HFFc6 (cell line): ENCODE data around the gene PSD2. TPM values are rescaled to one million over a fixed set of nuclear protein-coding genes. Genes with fewer than 3 reads are reported as not detected.

ENCODE experiments used
- DNase-seq: peaks from one replicate; pipeline ENCODE4 v3.0.0-alpha.2; 2018
- H3K27ac Mint-ChIP-seq: 2 replicates; pipeline ENCODE4 v1.8.0; 2020; ENCODE audit warnings: mild to moderate bottlenecking, mixed read lengths
- H3K27me3 Mint-ChIP-seq: 2 replicates; pipeline ENCODE4 v1.8.0; 2021; ENCODE audit warnings: mild to moderate bottlenecking, moderate library complexity, mixed read lengths; ENCODE audit not compliant: insufficient read depth
- H3K36me3 Mint-ChIP-seq: 2 replicates; pipeline ENCODE4 v1.8.0; 2021; ENCODE audit warnings: low read depth, mixed read lengths
- H3K4me1 Mint-ChIP-seq: 2 replicates; pipeline ENCODE4 v1.8.0; 2020; ENCODE audit warnings: low read depth, mixed read lengths
- H3K4me3 Mint-ChIP-seq: 2 replicates; pipeline ENCODE4 v1.8.0; 2020; ENCODE audit warnings: mild to moderate bottlenecking, moderate library complexity, mixed read lengths
- H3K9me3 Mint-ChIP-seq: 2 replicates; pipeline ENCODE4 v1.8.0; 2020; ENCODE audit warnings: mild to moderate bottlenecking, mixed read lengths
- total RNA-seq, 6 experiments: library from RNA; stranded (reverse); fragmentation: NEBNext Ultra II Directional; extraction: Animal tissue kit (Norgen Biotek cat#: 25700); gene quantifications; 2 replicates in 1 of 6; 3 replicates in 5 of 6; pipeline ENCODE4 v1.2.3, GENCODE V29; 2021
- TF ChIP-seq, protein P1 (sequence below): fragments of 200-600 bp; sonication (generic); IDR thresholded peaks from 2 replicates; pipeline ENCODE4 v1.5.0; 2021; ENCODE audit warnings: antibody characterized with exemption, mild to moderate bottlenecking

PSD2 gene
- total RNA-seq, 6 experiments from 2014 or later, result 0.02 to 0.14 (median 0.07) TPM; not detected in 1

DNA sequence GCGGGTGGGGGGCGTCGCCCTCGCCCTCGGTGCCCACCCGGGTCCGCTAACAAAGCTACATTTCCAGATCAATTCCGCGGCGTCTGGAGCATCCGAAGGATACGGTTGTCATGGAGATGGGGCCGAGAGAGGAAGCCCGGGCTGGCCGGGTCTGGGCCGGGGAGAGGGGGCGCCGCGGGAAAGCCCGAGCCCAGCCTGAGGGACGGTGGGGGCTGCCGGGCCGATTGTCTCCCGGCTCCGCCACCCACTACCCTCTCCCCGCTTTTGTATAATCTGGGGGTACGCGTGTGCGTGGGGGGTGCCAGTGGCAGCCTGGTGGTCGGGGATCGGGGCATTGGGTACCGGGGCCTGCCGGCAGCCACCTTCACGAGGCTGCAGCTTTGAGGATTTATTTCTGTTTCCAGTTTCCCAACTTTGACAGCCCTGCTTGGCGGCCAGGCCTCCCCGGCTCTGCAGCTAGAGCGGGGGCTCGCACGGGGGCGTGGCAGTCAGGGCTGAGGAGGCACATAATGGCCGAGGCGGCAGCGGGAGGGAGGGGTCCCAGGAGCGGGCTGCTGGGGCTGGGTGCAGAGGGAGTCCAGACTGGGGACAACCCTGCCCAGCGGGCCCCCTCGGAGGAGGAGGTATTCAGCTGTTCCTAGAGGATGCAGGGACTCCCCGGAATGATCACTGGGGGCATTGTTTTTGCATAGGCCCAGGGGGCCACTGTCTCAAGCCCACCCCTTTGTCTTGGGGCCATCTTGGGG lies 626 bp downstream of the PSD2 start:
- Mint-ChIP-seq H3K36me3 (no peaks in the 10 kb centered on the region), H3K4me3 (no peak overlapping the region), H3K27me3 (peaks cover 71% of the 10 kb centered on the region), H3K27ac (no peak overlapping the region), H3K4me1 (peaks cover 7% of the 10 kb centered on the region), H3K9me3 (no peaks in the 10 kb centered on the region)
- TF ChIP-seq, protein P1, sequence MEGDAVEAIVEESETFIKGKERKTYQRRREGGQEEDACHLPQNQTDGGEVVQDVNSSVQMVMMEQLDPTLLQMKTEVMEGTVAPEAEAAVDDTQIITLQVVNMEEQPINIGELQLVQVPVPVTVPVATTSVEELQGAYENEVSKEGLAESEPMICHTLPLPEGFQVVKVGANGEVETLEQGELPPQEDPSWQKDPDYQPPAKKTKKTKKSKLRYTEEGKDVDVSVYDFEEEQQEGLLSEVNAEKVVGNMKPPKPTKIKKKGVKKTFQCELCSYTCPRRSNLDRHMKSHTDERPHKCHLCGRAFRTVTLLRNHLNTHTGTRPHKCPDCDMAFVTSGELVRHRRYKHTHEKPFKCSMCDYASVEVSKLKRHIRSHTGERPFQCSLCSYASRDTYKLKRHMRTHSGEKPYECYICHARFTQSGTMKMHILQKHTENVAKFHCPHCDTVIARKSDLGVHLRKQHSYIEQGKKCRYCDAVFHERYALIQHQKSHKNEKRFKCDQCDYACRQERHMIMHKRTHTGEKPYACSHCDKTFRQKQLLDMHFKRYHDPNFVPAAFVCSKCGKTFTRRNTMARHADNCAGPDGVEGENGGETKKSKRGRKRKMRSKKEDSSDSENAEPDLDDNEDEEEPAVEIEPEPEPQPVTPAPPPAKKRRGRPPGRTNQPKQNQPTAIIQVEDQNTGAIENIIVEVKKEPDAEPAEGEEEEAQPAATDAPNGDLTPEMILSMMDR, result no peak
- no peak for DNase-seq

DNA sequence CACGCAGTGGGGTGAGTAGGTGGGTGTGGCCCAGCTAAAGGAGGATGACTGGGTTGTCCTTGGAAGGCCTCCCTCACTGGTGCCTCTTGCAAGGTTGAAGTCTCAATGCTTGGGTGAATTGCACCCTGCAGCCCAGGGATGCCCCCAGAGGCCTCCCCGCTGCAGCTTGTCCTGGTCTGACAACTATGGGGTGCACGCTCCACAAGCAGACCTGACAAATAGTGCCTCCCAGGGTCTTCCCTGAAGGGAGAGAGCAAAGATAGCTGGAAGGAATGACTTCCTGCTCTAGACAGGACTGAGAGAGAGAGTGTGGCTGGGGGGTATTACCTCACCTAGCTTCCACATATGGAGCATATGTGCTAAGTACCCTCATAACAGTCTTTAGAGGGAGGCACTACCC lies 1.7 kb downstream of the PSD2 start:
- Mint-ChIP-seq H3K4me3 (no peak overlapping the region), H3K4me1 (peaks cover 7% of the 10 kb centered on the region), H3K36me3 (no peaks in the 10 kb centered on the region), H3K9me3 (no peaks in the 10 kb centered on the region), H3K27me3 (peaks cover 75% of the 10 kb centered on the region), H3K27ac (no peak overlapping the region)
- no peak for DNase-seq
- TF ChIP-seq, protein P1, result no peak

DNA sequence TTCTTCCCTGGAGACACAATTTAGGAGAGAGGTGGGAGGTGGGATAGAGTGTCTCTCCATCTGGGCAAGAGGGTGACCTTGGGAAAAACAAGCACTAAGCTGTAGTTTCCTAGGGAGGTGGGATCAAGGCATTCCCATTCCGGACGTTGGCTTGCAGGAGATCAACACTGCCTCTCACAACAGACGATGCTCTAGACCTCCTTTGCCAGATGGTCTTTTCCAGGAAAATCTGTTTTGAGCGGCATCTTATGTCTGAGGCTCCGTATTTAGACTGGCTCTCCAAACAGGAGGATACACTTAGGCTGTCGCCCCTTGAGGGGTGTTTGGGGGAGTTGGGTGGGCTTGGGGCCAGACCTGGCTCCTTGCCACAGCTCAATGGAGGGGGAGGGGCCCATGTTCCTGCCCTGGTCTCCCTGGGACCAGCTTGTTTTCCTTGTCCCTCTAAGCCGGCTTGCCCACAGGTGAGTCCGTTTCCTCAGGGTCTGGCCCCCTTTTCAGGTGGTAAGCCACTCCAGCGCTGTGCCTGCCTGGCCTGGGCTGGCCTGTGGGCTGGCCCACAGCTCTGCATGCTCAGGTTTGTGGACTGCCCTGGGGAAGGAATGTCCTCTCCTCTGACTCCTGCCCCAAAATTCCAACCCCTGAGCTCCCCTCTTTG lies 2.4 kb downstream of the PSD2 start:
- no peak overlapping the region for H3K4me3 Mint-ChIP-seq
- H3K36me3 Mint-ChIP-seq, result no peaks in the 10 kb centered on the region
- TF ChIP-seq, protein P1, result no peak
- DNase-seq, result no peak
- peaks cover 78% of the 10 kb centered on the region for H3K27me3 Mint-ChIP-seq
- H3K9me3 Mint-ChIP-seq, result no peaks in the 10 kb centered on the region
- no peak overlapping the region for H3K27ac Mint-ChIP-seq
- peaks cover 7% of the 10 kb centered on the region for H3K4me1 Mint-ChIP-seq

DNA sequence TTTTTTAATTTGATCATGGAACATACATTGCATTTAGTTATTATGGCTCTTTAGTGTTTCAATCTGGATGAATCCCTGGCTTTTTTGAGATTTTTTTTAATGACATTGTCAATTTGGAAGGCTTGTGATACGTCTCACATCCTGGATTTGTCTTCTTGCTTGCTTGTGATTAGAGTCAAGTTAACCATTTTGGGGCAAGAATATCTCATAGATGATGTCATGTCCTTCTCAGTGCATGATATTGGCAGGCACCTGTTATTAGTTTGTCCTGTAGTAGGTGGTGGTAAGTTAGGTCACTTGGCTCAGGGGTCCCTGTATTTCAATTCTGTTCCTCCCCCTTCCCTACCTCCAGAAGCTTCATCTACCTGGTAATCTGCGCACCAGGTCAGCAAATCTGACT lies 3.3 kb downstream of the PSD2 start:
- no peak overlapping the region for H3K27ac Mint-ChIP-seq
- no peak for DNase-seq
- TF ChIP-seq, protein P1, result no peak
- no peaks in the 10 kb centered on the region for H3K36me3 Mint-ChIP-seq
- peaks cover 71% of the 10 kb centered on the region for H3K27me3 Mint-ChIP-seq
- H3K4me3 Mint-ChIP-seq, result no peak overlapping the region
- H3K4me1 Mint-ChIP-seq, result peaks cover 7% of the 10 kb centered on the region
- H3K9me3 Mint-ChIP-seq, result no peaks in the 10 kb centered on the region

DNA sequence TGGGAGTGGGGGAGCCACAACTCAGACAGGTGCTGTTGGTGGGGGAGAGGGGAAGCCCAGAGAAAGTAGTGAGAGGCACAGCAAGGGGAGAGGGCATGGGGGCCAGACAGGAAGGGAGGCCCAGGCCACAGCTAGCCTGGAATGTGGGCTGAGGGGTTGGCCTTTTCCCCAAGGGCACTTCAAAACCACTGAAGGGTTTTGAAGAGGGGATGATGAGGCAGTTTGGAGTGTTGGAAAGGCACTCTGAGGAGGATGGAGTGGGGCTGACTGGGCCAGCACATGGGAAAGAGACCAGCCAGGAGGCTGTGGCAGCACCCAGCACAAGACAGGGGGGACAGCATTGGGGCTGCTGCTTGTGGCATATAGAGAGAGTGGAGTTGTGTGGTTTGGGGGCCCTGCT lies 3.8 kb downstream of the PSD2 start:
- TF ChIP-seq, protein P1, result no peak
- H3K4me3 Mint-ChIP-seq, result no peak overlapping the region
- DNase-seq, result no peak
- no peaks in the 10 kb centered on the region for H3K36me3 Mint-ChIP-seq
- peaks cover 67% of the 10 kb centered on the region for H3K27me3 Mint-ChIP-seq
- no peaks in the 10 kb centered on the region for H3K9me3 Mint-ChIP-seq
- no peak overlapping the region for H3K27ac Mint-ChIP-seq
- peaks cover 7% of the 10 kb centered on the region for H3K4me1 Mint-ChIP-seq
